RWPE2 (cell line): ENCODE results near the gene OS9.

ENCODE experiments used
- ATAC-seq: fragments of 200-7000 bp; cut with Tn5 transposase; 3 replicates; pipeline ENCODE4 v1.9.1; 2021; ENCODE audit warnings: low read depth
- DNase-seq: peaks from one replicate; pipeline ENCODE4 v3.0.0-alpha.2; 2020; ENCODE audit warnings: low spot score
- H3K27ac ChIP-seq: fragments of 450-650 bp; 2 replicates; pipeline ENCODE4 v1.5.1; 2017; ENCODE audit warnings: mild to moderate bottlenecking; ENCODE audit not compliant: poor library complexity, severe bottlenecking
- H3K27me3 ChIP-seq: fragments of 250-450 bp; sonication (Bioruptor Pico); 2 replicates; pipeline ENCODE4 v1.5.1; 2021; ENCODE audit warnings: mild to moderate bottlenecking, moderate library complexity; ENCODE audit not compliant: insufficient read depth, poor library complexity, severe bottlenecking
- H3K36me3 ChIP-seq: fragments of 250-450 bp; sonication (Bioruptor Pico); 2 replicates; pipeline ENCODE4 v1.5.1; 2020; ENCODE audit warnings: low read depth, mild to moderate bottlenecking, moderate library complexity
- H3K4me1 ChIP-seq: fragments of 250-450 bp; sonication (Bioruptor Pico); 2 replicates; pipeline ENCODE4 v1.5.1; 2021; ENCODE audit warnings: mild to moderate bottlenecking, moderate library complexity; ENCODE audit not compliant: insufficient read depth, poor library complexity, severe bottlenecking
- H3K4me3 ChIP-seq: fragments of 250-450 bp; sonication (Bioruptor Pico); 2 replicates; pipeline ENCODE4 v1.5.1; 2021; ENCODE audit warnings: mild to moderate bottlenecking, moderate library complexity; ENCODE audit not compliant: severe bottlenecking
- H3K9me3 ChIP-seq: fragments of 250-450 bp; sonication (Bioruptor Pico); 2 replicates; pipeline ENCODE4 v1.5.1; 2021; ENCODE audit warnings: mild to moderate bottlenecking, moderate library complexity; ENCODE audit not compliant: severe bottlenecking
- TF ChIP-seq, protein P1 (sequence below): fragments of 450-650 bp; IDR thresholded peaks from one replicate; pipeline ENCODE4 v1.5.1; 2017; ENCODE audit warnings: mild to moderate bottlenecking, moderate library complexity; ENCODE audit not compliant: poor library complexity, severe bottlenecking

Gene OS9

DNA sequence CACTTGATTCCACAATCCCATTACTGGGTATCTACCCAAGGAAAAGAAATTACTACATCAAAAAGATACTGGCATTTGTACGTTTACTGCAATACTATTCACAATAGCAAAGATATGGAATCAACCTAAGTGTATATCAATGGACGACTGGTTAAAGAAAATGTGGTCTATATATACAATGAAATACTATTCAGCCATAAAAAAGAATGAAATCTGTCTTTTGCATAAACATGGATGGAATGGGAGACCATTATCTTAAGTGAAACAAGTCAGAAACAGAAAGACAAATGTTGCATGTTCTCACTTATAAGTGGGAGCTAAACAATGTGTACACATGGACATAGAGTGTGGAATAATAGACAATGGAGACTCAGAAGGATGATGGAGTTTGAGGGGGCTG is 5.0 kb upstream of the OS9 start:
- DNase-seq (no peak), ATAC-seq (no peak)
- Histone ChIP-seq H3K4me3 (no peak overlapping the region), H3K27me3 (no peaks in the 10 kb centered on the region), H3K4me1 (no peaks in the 10 kb centered on the region), H3K27ac (no peak overlapping the region), H3K9me3 (no peaks in the 10 kb centered on the region), H3K36me3 (no peaks in the 10 kb centered on the region)
- TF ChIP-seq, protein P1, sequence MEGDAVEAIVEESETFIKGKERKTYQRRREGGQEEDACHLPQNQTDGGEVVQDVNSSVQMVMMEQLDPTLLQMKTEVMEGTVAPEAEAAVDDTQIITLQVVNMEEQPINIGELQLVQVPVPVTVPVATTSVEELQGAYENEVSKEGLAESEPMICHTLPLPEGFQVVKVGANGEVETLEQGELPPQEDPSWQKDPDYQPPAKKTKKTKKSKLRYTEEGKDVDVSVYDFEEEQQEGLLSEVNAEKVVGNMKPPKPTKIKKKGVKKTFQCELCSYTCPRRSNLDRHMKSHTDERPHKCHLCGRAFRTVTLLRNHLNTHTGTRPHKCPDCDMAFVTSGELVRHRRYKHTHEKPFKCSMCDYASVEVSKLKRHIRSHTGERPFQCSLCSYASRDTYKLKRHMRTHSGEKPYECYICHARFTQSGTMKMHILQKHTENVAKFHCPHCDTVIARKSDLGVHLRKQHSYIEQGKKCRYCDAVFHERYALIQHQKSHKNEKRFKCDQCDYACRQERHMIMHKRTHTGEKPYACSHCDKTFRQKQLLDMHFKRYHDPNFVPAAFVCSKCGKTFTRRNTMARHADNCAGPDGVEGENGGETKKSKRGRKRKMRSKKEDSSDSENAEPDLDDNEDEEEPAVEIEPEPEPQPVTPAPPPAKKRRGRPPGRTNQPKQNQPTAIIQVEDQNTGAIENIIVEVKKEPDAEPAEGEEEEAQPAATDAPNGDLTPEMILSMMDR, result no peak

DNA sequence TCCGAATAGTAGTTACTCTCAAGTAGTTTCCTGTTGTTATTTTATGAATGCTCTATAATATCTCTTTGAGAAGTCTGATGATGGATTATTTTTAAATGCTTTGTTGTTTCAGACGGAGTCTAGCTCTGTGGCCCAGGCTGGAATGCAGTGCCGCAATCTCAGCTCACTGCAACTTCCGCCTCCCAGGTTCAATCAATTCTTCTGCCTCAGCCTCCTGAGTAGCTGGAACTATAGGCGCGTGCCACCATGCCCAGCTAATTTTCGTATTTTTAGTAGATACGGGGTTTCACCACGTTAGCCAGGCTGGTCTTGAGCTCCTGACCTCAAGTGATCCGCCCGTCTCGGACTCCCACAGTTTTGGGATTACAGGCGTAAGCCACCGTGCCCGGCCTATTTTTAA is 1.4 kb upstream of the OS9 start:
- no peak for DNase-seq
- no peaks in the 10 kb centered on the region for H3K27me3 ChIP-seq
- no peak for ATAC-seq
- H3K9me3 ChIP-seq, result no peaks in the 10 kb centered on the region
- no peak overlapping the region for H3K4me3 ChIP-seq
- TF ChIP-seq, protein P1, result no peak
- peaks cover 20% of the 10 kb centered on the region for H3K36me3 ChIP-seq
- no peak overlapping the region for H3K27ac ChIP-seq
- no peaks in the 10 kb centered on the region for H3K4me1 ChIP-seq

DNA sequence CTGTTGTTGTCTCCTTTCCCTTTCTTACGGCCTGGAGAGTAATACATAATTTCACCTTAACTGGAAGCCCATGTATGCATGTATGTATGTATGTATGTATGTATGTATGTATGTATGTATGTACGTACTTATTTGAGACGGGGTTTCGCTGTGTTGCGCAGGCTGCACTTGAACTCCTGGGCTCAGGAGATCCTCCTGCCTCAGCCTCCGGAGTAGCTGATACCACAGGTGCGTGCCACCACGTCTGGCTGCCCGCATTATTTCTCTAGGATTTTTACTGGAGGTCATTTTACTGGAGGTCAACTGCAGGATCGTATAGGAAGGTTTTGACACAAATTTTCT is 644 bp upstream of the OS9 start:
- peaks cover 28% of the 10 kb centered on the region for H3K36me3 ChIP-seq
- DNase-seq (no peak), ATAC-seq (no peak)
- no peak overlapping the region for H3K27ac ChIP-seq
- H3K4me3 ChIP-seq, result peak overlapping the region; percentile 2
- no peaks in the 10 kb centered on the region for H3K27me3 ChIP-seq
- H3K9me3 ChIP-seq, result no peaks in the 10 kb centered on the region
- no peaks in the 10 kb centered on the region for H3K4me1 ChIP-seq
- TF ChIP-seq, protein P1, result no peak

DNA sequence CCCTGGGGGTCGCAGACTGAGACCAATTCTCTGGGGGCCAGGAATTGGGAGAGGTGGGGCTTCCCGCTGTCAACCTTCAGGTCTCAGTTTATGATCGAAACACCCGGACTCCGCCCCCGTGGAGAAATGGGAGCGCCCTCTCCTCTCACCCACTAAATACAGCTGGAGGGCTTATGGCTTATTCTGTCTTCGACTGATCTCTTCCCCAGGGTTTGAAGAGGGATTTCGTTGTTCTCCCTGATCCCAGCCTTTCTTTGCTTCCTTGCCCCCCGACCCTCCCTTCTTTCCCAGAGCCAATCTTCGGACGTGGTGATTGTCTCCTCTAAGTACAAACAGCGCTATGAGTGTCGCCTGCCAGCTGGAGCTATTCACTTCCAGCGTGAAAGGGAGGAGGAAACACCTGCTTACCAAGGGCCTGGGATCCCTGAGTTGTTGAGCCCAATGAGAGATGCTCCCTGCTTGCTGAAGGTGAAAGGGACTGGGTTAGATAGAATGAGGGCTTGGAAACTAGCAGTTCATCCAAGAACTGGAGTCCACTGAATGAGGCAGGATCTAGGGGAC is 607 bp downstream of the OS9 start:
- no peak for DNase-seq

More for the DNA sequence above, 607 bp downstream of the OS9 start:
- TF ChIP-seq, protein P1, result no peak
- Histone ChIP-seq H3K4me1 (no peaks in the 10 kb centered on the region), H3K36me3 (peaks cover 28% of the 10 kb centered on the region), H3K4me3 (peak overlapping the region; percentile 66), H3K27ac (no peak overlapping the region), H3K27me3 (no peaks in the 10 kb centered on the region), H3K9me3 (no peaks in the 10 kb centered on the region)
- no peak for ATAC-seq
